Astrocyte (in vitro differentiated cells and primary cell): ENCODE data around the gene FOXO6.

ENCODE experiments used
- CTCF ChIP-seq: IDR thresholded peaks from 2 replicates; pipeline ENCODE4 v1.5.1; 2011; ENCODE audit warnings: low read depth, mild to moderate bottlenecking, inconsistent platforms, low read length, moderate library complexity; ENCODE audit not compliant: insufficient read depth
- EZH2 ChIP-seq: IDR thresholded peaks from 2 replicates; pipeline ENCODE4 v1.6.1; 2012; ENCODE audit warnings: mild to moderate bottlenecking, low read length, inconsistent platforms; ENCODE audit not compliant: insufficient read depth

GRCh38 chr1:41327383-41327999 lies 33.7 kb upstream of the FOXO6 start:
- TF ChIP-seq CTCF (no peak), EZH2 (no peak)
